K562 (cell line): ENCODE data around the gene FASTK. TPM values are rescaled to one million over a fixed set of nuclear protein-coding genes. Genes with fewer than 3 reads are reported as not detected.

Experiments
- ARID3B ChIP-seq: fragments of 250-450 bp; sonication (Bioruptor Pico); IDR thresholded peaks from 2 replicates; pipeline ENCODE4 v1.4.0; 2020; ENCODE audit warnings: borderline replicate concordance
- BDP1 ChIP-seq: IDR thresholded peaks from 3 replicates; pipeline ENCODE4 v1.6.1; 2011; ENCODE audit not compliant: insufficient read length, insufficient read depth
- BRD4 ChIP-seq: fragments of 200-600 bp; sonication (generic); IDR thresholded peaks from 2 replicates; pipeline ENCODE4 v1.6.1; 2017; ENCODE audit warnings: inconsistent platforms
- CBFA2T2 ChIP-seq: fragments of 450-650 bp; conservative IDR thresholded peaks from 2 replicates; pipeline ENCODE4 v1.6.1; 2017; ENCODE audit warnings: mild to moderate bottlenecking
- CREB3 ChIP-seq: fragments of 450-650 bp; conservative IDR thresholded peaks from 2 replicates; pipeline ENCODE4 v1.6.1; 2016; ENCODE audit warnings: missing genetic modification characterization, low read depth, mild to moderate bottlenecking, missing compliant biosample characterization, moderate library complexity
- FOXK2 ChIP-seq, 2 experiments: fragments of 450-650 bp; IDR thresholded peaks in 1 of 2; conservative IDR thresholded peaks in 1 of 2; 2 replicates each; pipeline ENCODE4 v1.6.1; 2016; ENCODE audit warnings: low read depth in 2 of 2, mild to moderate bottlenecking in 1 of 2
- NCOR1 ChIP-seq: fragments of 450-650 bp; IDR thresholded peaks from 2 replicates; pipeline ENCODE4 v1.6.1; 2016; ENCODE audit warnings: mild to moderate bottlenecking, moderate library complexity
- RCOR1 ChIP-seq, 2 experiments: IDR thresholded peaks; 2 replicates each; pipeline ENCODE4 v1.6.1; 2012; ENCODE audit warnings: low read depth in 2 of 2, low read length in 2 of 2, borderline replicate concordance in 1 of 2, improper control_type of control experiment in 1 of 2
- SREBF2 ChIP-seq: sonication (generic); formaldehyde crosslinking; IDR thresholded peaks from 2 replicates; pipeline ENCODE4 v1.4.0; 2020; ENCODE audit warnings: mild to moderate bottlenecking, missing genetic modification reagents
- TGIF2 ChIP-seq: sonication (generic); formaldehyde crosslinking; IDR thresholded peaks from 2 replicates; pipeline ENCODE4 v1.8.1; 2022; ENCODE audit warnings: mild to moderate bottlenecking, missing genetic modification reagents, moderate library complexity
- ZBTB40 ChIP-seq, 2 experiments: fragments of 450-650 bp in 1 of 2; sonication (generic) in 1 of 2; formaldehyde crosslinking in 1 of 2; IDR thresholded peaks; 2 replicates each; pipeline versions ENCODE4 v1.7.1 to v1.9.0; 2016 to 2022; ENCODE audit warnings: inconsistent platforms in 1 of 2, mild to moderate bottlenecking in 1 of 2, missing genetic modification reagents in 1 of 2
- ZFP30 ChIP-seq: fragments of 250-450 bp; sonication (Bioruptor Pico); IDR thresholded peaks from 2 replicates; pipeline ENCODE4 v1.8.0; 2022; ENCODE audit warnings: moderate library complexity, mild to moderate bottlenecking, inconsistent platforms, borderline replicate concordance
- ZNF217 ChIP-seq: sonication (generic); formaldehyde crosslinking; IDR thresholded peaks from 2 replicates; pipeline ENCODE4 v1.8.0; 2022; ENCODE audit warnings: mild to moderate bottlenecking, missing genetic modification reagents
- ZNF274 ChIP-seq: IDR thresholded peaks from 2 replicates; pipeline ENCODE4 v1.6.1; 2011; ENCODE audit warnings: low read depth, mild to moderate bottlenecking, low read length, moderate library complexity, borderline replicate concordance
- ZNF764 ChIP-seq: fragments of 250-450 bp; sonication (Bioruptor Pico); IDR thresholded peaks from 2 replicates; pipeline ENCODE4 v1.4.0; 2020; ENCODE audit warnings: low read depth, mild to moderate bottlenecking, moderate library complexity
- polyA plus RNA-seq, 8 experiments: library from polyadenylated mRNA; depleted of rRNA in 4 of 8; stranded (reverse) in 5 of 8; unstranded in 3 of 8; fragments of >200 nt; fragmentation: Nextera tagmentation in 2 of 8; fragmentation: Illumina TruSeq in 1 of 8; extraction: Ambion mirVana in 2 of 8; extraction: Trizol in 1 of 8; gene quantifications; 2 replicates each; pipeline versions ENCODE4 v1.2.1 to v1.2.3, GENCODE V29; 2011 to 2014; ENCODE audit warnings: inconsistent platforms in 1 of 8, missing spikeins in 1 of 8
- total RNA-seq, 7 experiments: library from RNA; depleted of rRNA in 6 of 7; stranded (reverse); fragments of >200 nt in 6 of 7; fragmentation: Illumina TruSeq in 2 of 7; extraction: Trizol in 2 of 7; gene quantifications; 2 replicates each; pipeline versions ENCODE4 v1.2.1 to v1.2.3, GENCODE V29; 2011 to 2021; ENCODE audit warnings: low replicate concordance in 1 of 7

FASTK gene
- total and polyA plus RNA-seq, 9 of the 15 experiments (the other 6 are each of a cell fraction or from before 2014, with no cell fraction given) = 0.51 to 150 (median 48.2) TPM

DNA sequence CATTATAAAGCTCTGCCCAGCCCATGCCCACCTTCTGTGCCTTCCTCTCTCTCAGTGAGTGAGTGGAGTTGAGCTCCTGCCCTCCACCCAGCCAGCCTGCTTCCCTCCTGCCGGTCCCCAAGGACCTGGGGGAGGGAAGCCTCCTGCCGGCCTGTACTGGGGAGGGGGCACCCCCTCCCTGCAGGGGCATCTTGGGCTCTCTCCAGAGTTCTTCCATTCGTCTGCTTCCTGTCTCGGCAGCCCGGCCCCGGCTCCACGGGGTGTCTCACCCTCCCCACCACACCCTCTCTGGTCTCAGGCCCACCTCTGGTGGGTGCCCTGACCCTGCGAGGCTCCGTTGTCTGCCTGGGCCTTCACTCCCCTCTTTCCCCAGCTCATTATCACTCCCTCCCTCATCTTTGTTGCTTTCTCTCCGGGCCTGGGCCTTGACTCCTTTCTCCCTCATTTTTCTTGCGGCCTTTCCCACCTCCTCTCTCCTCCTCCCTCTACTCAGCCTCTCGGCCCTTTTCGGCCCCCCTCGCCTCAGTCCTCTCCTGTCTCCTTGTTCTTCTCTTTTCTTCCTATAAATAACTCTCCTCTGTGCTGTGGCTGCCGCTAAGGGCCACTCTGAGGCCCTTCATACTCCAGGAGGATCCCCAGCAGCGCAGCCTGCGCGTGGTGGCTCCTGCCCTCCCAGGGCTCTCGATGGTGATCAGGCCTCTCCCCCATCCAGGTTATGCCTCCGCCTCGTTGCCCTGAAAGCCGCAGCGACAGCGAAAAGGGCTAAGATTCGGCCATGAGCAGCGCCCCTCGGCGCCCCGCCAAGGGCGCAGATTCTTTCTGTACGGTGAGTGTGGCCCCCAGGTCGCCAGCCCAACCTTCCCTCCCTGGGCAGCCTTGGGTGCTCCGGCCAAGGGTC lies 19.1 kb downstream of the FASTK start (continued):
- TF ChIP-seq ZBTB40 (IDR thresholded peaks at IDR 0.05) = 0 out of 2 replicates have a peak, but pooled peaks have one; percentile 59
- TF ChIP-seq ZBTB40 (CRISPR knock-in tag; IDR thresholded peaks at IDR 0.05) = no peak
- no peak for TF ChIP-seq CBFA2T2
- 0 out of 4 replicates have a peak, but pooled peaks of 1 of the 2 experiments have one; percentile 14 for TF ChIP-seq FOXK2 (conservative IDR thresholded peaks at IDR 0.05 in 1 of 2, IDR thresholded peaks at IDR 0.05 in 1 of 2; ENCODE audit: low read depth in 2 of 2)
- no peak for TF ChIP-seq ZFP30 (CRISPR knock-in tag)
- TF ChIP-seq RCOR1 (IDR thresholded peaks at IDR 0.05; ENCODE audit: borderline replicate concordance in 1 of 2, low read depth in 2 of 2, low read length in 2 of 2) = no peak
- TF ChIP-seq BRD4 = no peak
- no peak for TF ChIP-seq ZNF764 (CRISPR knock-in tag)
- no peak for TF ChIP-seq ZNF217
- no peak for TF ChIP-seq TGIF2 (CRISPR knock-in tag)
- TF ChIP-seq ARID3B = no peak
- 0 out of 2 replicates have a peak, but pooled peaks have one; percentile 31 for TF ChIP-seq CREB3 (tag)
- no peak for TF ChIP-seq NCOR1
- no peak for TF ChIP-seq ZNF274
- TF ChIP-seq SREBF2 (CRISPR knock-in tag) = 0 out of 2 replicates have a peak, but pooled peaks have one; percentile 41
- no peak for TF ChIP-seq BDP1
